PC-9 (cell line): ENCODE results near the gene CARD11. TPM values are rescaled to one million over a fixed set of nuclear protein-coding genes. Genes with fewer than 3 reads are reported as not detected.

Experiments
- BruUV-seq: library from RNA; stranded (reverse); fragments of 400-500 nt; replicated peaks from 2 replicates; lab custom pipeline; 2021; lab: Mats Ljungman, UMichigan
- CTCF ChIA-PET: fragments of 300-600 bp; sonication (Branson Sonifier 250); formaldehyde crosslinking; loops from one replicate; lab custom pipeline; 2022; ENCODE audit warnings: antibody characterized with exemption; lab: Charles Lee
- POLR2A ChIA-PET: fragments of 300-600 bp; sonication (Branson Sonifier 250); formaldehyde crosslinking; loops from one replicate; lab custom pipeline; 2022; ENCODE audit warnings: antibody characterized with exemption; ENCODE audit not compliant: unreplicated experiment; lab: Charles Lee
- DNase-seq, 2 experiments: peaks; one replicate each; pipeline versions ENCODE4 v3.0.0 to v3.0.0-alpha.2; 2015 to 2022; ENCODE audit warnings: mixed read lengths in 1 of 2
- H2AFZ ChIP-seq: fragments of 200-600 bp; sonication (generic); 2 replicates; pipeline ENCODE4 v1.8.1; 2017; ENCODE audit warnings: antibody characterized with exemption
- H3F3A ChIP-seq: fragments of 200-600 bp; sonication (generic); 2 replicates; pipeline ENCODE4 v1.8.1; 2017; ENCODE audit warnings: antibody characterized with exemption, mild to moderate bottlenecking, low read depth; ENCODE audit not compliant: insufficient read depth
- H3K27ac ChIP-seq: fragments of 200-600 bp; sonication (generic); 2 replicates; pipeline ENCODE4 v1.6.1; 2016; ENCODE audit warnings: mixed run types
- H3K27me3 ChIP-seq: fragments of 200-600 bp; sonication (generic); 2 replicates; pipeline ENCODE4 v1.6.1; 2016; ENCODE audit warnings: low read depth, mixed run types; ENCODE audit not compliant: insufficient read depth
- H3K36me3 ChIP-seq: fragments of 200-600 bp; sonication (generic); 2 replicates; pipeline ENCODE4 v1.6.1; 2016; ENCODE audit warnings: low read depth, mixed run types
- H3K4me1 ChIP-seq: fragments of 200-600 bp; sonication (generic); replicated peaks from 2 replicates; pipeline ENCODE4 v1.6.1; 2016; ENCODE audit warnings: mixed run types; ENCODE audit not compliant: insufficient read depth
- H3K4me2 ChIP-seq: fragments of 200-600 bp; sonication (generic); 2 replicates; pipeline ENCODE4 v1.6.1; 2017; ENCODE audit warnings: mixed run types
- H3K4me3 ChIP-seq: fragments of 200-600 bp; sonication (generic); 2 replicates; pipeline ENCODE4 v1.6.1; 2016; ENCODE audit warnings: mixed run types
- H3K79me2 ChIP-seq: fragments of 200-600 bp; sonication (generic); 2 replicates; pipeline ENCODE4 v1.6.1; 2017; ENCODE audit warnings: low read depth, mixed run types
- H3K9me2 ChIP-seq: fragments of 200-600 bp; sonication (generic); 2 replicates; pipeline ENCODE4 v1.8.1; 2017; ENCODE audit warnings: mild to moderate bottlenecking; ENCODE audit not compliant: insufficient read depth
- H3K9me3 ChIP-seq: fragments of 200-600 bp; sonication (generic); 2 replicates; pipeline ENCODE4 v1.8.1; 2016; ENCODE audit warnings: low read depth; ENCODE audit not compliant: insufficient read depth
- H4K20me1 ChIP-seq: fragments of 200-600 bp; sonication (generic); 2 replicates; pipeline ENCODE4 v1.8.1; 2017; ENCODE audit not compliant: insufficient read depth
- EZH2 ChIP-seq: fragments of 200-600 bp; sonication (generic); IDR thresholded peaks from 2 replicates; pipeline ENCODE4 v1.8.0; 2017; ENCODE audit warnings: antibody characterized with exemption, low read depth
- intact Hi-C: fragments of 100-400 bp; cut with micrococcal nuclease; formaldehyde crosslinking; loops from one replicate; pipeline ENCODE4 v1.10.0; 2022; ENCODE audit not compliant: unreplicated experiment
- total RNA-seq: library from RNA; stranded (reverse); gene quantifications from 2 replicates; pipeline ENCODE4 v1.2.3, GENCODE V29; 2021
- TF ChIP-seq, protein P1 (sequence below): fragments of 200-600 bp; sonication (generic); conservative IDR thresholded peaks from 2 replicates; pipeline ENCODE4 v1.6.1; 2017; ENCODE audit warnings: mixed run types, antibody characterized with exemption, mild to moderate bottlenecking, moderate library complexity

The CARD11 gene
- total RNA-seq, 1 experiment from 2014 or later: 62.6 TPM

DNA sequence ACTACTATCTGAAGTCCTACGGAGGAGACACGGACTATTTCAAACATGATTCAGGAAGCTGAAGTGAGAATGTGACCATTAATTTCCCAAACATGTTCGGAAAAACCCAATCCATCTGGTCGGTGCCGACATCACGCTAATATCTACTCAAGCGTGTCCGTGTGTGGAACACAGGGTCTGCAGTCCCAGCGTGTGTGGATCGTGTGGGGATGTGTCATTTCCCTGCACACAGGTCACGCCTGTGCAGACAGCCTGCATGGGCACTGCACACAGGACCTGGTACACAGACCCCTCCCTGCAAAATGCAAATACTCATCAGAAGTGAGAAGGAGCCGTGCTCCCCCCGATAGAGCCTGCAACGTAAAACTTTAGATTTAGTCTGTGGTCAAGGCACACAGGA, 57.8 kb downstream of the CARD11 start:
- Histone ChIP-seq H3K36me3 (no peaks in the 10 kb centered on the region; the same call in 1 of the 2 replicates), H3K27ac (no peak overlapping the region), H3K4me2 (no peak overlapping the region), H3K9me3 (no peaks in the 10 kb centered on the region), H4K20me1 (peaks cover 16% of the 10 kb centered on the region), H3K4me3 (no peak overlapping the region), H3K4me1 (no peaks in the 10 kb centered on the region), H3K9me2 (no peaks in the 10 kb centered on the region), H2AFZ (no peak overlapping the region), H3K79me2 (peaks cover 13% of the 10 kb centered on the region), H3F3A (no peaks in the 10 kb centered on the region; the same call in 1 of the 2 replicates), H3K27me3 (no peaks in the 10 kb centered on the region)
- ChIA-PET POLR2A (no interaction called here), CTCF (no interaction called here)
- intact Hi-C loops: no loop called here
- no peak for DNase-seq
- no peak for TF ChIP-seq EZH2
- TF ChIP-seq, protein P1, sequence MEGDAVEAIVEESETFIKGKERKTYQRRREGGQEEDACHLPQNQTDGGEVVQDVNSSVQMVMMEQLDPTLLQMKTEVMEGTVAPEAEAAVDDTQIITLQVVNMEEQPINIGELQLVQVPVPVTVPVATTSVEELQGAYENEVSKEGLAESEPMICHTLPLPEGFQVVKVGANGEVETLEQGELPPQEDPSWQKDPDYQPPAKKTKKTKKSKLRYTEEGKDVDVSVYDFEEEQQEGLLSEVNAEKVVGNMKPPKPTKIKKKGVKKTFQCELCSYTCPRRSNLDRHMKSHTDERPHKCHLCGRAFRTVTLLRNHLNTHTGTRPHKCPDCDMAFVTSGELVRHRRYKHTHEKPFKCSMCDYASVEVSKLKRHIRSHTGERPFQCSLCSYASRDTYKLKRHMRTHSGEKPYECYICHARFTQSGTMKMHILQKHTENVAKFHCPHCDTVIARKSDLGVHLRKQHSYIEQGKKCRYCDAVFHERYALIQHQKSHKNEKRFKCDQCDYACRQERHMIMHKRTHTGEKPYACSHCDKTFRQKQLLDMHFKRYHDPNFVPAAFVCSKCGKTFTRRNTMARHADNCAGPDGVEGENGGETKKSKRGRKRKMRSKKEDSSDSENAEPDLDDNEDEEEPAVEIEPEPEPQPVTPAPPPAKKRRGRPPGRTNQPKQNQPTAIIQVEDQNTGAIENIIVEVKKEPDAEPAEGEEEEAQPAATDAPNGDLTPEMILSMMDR: no peak
- no TSS peak for BruUV-seq

DNA sequence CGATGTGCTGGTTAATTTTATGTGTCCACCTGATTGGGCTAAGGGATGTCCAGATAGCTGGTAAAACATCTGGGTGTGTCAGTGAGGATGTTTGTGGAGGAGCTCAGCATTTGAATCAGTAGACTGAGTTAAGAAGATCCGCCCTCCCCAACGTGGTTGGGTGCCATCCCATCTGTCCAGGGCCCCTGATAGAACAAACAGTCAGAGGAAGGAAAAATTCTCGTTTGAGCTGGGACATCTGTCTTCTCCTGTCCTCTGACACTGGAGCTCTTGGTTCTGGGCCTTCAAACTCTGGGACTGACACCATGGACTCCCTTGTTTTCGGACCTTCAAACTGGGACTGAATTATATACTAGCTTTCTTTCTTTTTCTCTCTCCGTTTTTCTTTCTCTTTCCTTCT, 59.6 kb downstream of the CARD11 start:
- Histone ChIP-seq H4K20me1 (peaks cover 5% of the 10 kb centered on the region), H3K27ac (no peak overlapping the region), H2AFZ (no peak overlapping the region), H3K27me3 (no peaks in the 10 kb centered on the region), H3K4me3 (no peak overlapping the region), H3K36me3 (no peaks in the 10 kb centered on the region; the same call in 1 of the 2 replicates), H3K9me2 (no peaks in the 10 kb centered on the region), H3F3A (no peaks in the 10 kb centered on the region; the same call in 1 of the 2 replicates), H3K4me2 (no peak overlapping the region), H3K9me3 (no peaks in the 10 kb centered on the region), H3K79me2 (peaks cover 12% of the 10 kb centered on the region; the same call in 1 of the 2 replicates), H3K4me1 (no peaks in the 10 kb centered on the region)
- DNase-seq: no peak
- TF ChIP-seq, protein P1: no peak
- TF ChIP-seq EZH2: no peak
- intact Hi-C loops: no loop called here
- ChIA-PET CTCF (no interaction called here), POLR2A (no interaction called here)
- no TSS peak for BruUV-seq

DNA sequence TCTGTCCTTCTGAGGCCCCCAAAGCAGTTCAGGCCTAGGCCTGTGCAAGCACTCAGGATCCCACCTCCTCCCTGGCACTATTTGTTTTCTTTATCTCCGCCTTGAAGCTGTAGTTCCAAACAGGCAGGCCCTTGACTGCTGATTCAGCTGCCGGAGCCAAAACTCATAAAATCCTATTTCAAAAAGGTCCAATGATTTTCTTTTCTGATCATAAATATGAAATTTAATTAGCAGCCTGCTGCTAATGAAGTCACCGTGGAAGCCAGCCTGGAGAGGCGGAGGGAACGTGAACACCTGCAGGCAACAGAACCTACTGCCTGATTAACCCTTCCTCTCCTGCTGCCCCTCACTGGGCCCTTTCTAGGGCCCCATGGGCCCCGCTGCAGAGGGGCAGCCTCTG, 60.1 kb downstream of the CARD11 start:
- no peaks in the 10 kb centered on the region for H3K9me3 ChIP-seq
- no peak overlapping the region for H3K27ac ChIP-seq
- no peaks in the 10 kb centered on the region for H3K27me3 ChIP-seq
- no peaks in the 10 kb centered on the region for H3K9me2 ChIP-seq
- ChIA-PET POLR2A (no interaction called here), CTCF (no interaction called here)
- no peak overlapping the region for H3K4me2 ChIP-seq
- intact Hi-C loops: no loop called here
- no TSS peak for BruUV-seq
- TF ChIP-seq, protein P1: no peak
- no peak for TF ChIP-seq EZH2
- H3K4me3 ChIP-seq: no peak overlapping the region
- H3K79me2 ChIP-seq: peaks cover 12% of the 10 kb centered on the region; the same call in 1 of the 2 replicates
- no peaks in the 10 kb centered on the region for H3K4me1 ChIP-seq
- peaks cover 5% of the 10 kb centered on the region for H4K20me1 ChIP-seq
- H3F3A ChIP-seq: no peaks in the 10 kb centered on the region; the same call in 1 of the 2 replicates
- H2AFZ ChIP-seq: no peak overlapping the region
- DNase-seq: no peak
- H3K36me3 ChIP-seq: no peaks in the 10 kb centered on the region; the same call in 1 of the 2 replicates
